Right hindlimb (tissue), 1 donor: ENCODE results near the gene TMEM198.

ENCODE experiments used
- DNase-seq: peaks from one replicate; pipeline ENCODE4 v3.0.0-alpha.2; 2018

TMEM198 gene

GRCh38 chr2:219509780-219510511, 33.9 kb upstream of the TMEM198 start:
- DNase-seq, result peak; percentile 65

GRCh38 chr2:219510512-219511135, 33.2 kb upstream of the TMEM198 start:
- DNase-seq, result no peak

GRCh38 chr2:219511547-219512325, 32.1 kb upstream of the TMEM198 start:
- DNase-seq, result no peak

DNA sequence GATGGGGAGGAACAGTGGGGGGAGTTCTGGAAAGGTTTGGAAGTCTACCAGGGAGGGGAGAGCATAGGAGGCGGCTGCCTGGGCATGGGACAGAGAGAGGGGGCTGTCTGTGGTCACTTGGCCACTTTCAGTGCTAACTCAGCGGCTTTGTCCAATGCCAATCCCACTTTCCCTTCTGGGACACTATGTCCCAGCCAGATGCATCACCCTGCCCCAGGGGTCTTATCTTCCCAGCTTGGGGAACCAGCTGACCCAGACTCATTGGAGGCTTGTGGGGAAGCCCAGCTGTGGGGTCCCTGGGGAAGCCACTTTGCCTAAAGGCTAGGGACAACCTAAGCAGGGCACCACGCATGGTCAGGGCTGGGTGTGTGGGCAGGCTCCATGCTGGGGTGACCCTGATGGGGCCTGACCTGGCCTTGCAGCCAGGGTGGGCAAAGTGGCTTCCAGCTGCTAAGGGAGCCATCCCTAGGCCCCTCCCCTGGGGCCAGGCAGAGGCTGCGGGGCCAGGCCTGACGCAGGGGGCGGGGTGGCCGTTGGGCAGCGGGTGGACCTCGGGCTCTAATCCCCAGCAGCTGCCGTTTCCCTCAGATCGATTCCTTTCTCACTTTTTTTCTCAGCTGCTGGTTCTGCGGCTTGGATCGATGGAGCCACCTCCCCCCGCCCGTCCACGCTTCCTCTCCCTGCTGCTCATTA, 31.2 kb upstream of the TMEM198 start:
- no peak for DNase-seq

GRCh38 chr2:219513787-219514186, 30.0 kb upstream of the TMEM198 start:
- DNase-seq, result no peak

DNA sequence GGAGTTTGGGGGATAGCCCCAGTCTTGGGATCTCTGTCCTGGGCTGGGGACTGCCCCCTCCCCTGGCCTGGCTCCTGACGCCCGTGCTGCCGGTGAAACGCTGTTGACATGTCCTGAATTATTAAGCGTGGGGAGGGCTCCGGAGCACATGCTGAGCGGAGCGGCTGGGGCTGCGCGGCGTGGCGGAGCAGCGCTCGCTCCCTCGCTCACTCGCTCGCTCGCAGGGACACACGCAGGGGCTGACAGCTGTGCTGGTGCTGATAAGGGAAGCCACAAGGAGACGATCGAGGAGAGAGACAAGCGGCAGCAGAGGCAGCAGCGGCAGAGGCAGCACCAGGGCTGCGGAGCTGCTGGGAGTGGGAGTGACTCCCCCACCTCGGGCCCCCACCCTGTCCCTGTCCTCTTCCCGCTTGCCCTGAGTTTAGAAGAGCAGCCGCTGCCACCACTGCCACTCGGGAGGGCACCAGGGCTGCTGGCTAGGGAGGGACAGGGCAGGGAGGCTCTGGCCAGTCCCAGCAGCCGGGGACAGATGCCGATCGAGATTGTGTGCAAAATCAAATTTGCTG, 29.5 kb upstream of the TMEM198 start, which contains the start of gene ASIC4:
TSS of gene ASIC4 (plus strand) at position 287 of the 566 bp plus-strand sequence. CDS start at position 530, 243 bp downstream.
- DNase-seq, result no peak

- DNase-seq, result no peak
Observed at GRCh38 chr2:219514836-219515235, 29.0 kb upstream of the TMEM198 start.

- no peak for DNase-seq
Observed at GRCh38 chr2:219515874-219516629, 27.8 kb upstream of the TMEM198 start.

GRCh38 chr2:219516888-219517287, 26.9 kb upstream of the TMEM198 start:
- no peak for DNase-seq

DNA sequence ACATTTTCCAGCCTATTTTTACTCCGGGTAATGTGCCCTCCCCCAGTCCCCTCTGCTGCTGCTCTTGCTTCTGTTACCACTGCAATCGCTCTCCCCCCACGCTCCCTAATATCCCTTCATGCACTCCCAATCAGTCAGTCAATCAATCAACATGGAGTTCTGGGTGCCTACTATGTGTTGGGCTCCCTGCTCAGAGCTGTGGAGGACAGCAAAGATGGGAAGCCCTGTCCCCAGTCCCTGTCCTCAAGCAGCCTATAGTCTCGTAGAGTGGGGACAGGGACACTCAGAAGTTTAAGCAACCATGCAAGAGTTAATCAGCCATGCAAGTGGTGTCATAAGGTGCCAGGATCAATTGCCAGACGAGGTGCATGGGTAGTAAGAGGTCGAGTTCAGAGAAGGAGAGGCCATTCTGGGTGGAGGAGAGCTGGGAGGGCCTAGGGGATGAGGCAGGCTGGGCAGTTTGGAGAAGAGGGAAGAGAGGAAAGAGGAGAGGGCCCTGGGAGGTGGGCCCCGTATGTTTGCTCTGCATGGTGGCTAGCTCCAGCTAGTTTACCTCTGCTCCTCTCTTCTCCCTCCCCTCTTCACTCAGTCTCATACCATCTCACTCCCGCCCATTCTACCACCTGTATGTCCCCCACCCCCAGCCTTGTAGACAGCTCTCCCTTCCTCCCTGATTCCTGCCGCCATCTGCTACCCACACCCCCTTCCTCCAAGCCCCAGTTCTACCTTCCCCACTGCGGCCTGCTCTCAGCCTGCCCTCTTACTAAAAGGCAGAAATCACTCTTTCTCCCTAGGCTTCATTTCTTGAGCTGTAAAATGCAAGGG, 25.7 kb upstream of the TMEM198 start:
- no peak for DNase-seq

- no peak for DNase-seq
Observed at GRCh38 chr2:219519526-219519916, 24.3 kb upstream of the TMEM198 start.

DNA sequence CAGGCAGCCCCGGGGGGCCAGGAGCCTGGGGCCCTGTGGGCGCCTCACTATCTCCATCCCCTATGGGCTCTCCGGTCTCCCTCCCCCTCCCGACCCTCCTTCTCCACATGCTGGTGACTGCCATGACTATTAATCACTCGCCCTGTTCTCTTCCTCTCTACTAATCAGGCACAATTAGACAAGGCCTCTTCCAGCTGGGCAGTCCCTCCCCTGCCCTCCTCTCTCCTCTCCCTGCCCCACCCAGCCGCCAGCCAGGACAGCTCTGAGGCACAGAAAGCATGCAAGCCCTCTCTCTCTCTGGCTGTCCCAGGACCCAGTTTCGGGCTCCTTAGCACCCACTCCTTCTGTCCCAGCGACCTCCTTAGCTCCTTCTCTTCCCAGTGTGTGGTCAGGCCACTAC, 23.7 kb upstream of the TMEM198 start:
- DNase-seq, result no peak

DNA sequence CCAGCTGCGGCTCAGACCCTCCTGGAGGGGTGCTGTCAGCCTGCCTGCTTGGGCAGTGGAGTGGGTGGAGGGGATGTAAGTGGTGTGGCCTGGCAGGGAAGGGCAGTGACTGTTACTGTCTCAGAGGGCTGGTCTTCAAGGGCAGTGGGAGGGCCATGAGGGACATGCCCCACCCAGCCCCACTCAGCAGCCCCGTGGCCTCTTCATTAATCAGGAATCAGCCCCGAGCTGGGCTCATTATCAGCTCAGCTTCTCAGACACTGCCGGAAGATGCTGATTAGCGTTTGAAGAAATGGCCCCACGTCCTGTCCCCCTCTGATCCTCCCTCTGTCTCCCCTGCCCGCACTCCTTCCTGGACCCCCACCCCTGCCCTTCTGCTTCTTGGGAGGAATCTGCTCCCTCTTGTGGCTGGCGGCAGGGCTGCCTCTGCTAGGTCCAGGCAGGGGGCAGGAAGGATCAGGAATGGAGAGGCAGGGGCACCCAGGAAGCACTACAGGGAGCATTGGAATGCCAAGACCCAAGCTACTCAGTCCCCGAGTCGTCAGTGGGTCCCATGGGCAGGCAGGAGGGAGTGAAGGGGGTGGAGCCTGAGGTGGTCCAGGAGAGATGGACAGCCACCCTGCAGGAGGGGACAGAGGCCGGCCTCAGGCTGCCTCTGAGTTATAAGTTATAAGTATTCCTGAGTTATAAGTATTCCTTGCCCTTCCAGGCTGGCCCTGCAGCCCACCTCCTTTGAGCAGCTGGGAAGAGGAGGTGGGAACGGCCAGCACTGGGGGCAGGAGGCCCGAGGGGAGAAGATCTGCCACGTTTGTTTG, 22.6 kb upstream of the TMEM198 start:
- DNase-seq, result no peak

- DNase-seq, result no peak
Observed at GRCh38 chr2:219522111-219523030, 21.5 kb upstream of the TMEM198 start.

- no peak for DNase-seq
Observed at GRCh38 chr2:219523031-219523671, 20.7 kb upstream of the TMEM198 start.

- DNase-seq, result no peak
Observed at GRCh38 chr2:219524817-219525216, 19.0 kb upstream of the TMEM198 start.

DNA sequence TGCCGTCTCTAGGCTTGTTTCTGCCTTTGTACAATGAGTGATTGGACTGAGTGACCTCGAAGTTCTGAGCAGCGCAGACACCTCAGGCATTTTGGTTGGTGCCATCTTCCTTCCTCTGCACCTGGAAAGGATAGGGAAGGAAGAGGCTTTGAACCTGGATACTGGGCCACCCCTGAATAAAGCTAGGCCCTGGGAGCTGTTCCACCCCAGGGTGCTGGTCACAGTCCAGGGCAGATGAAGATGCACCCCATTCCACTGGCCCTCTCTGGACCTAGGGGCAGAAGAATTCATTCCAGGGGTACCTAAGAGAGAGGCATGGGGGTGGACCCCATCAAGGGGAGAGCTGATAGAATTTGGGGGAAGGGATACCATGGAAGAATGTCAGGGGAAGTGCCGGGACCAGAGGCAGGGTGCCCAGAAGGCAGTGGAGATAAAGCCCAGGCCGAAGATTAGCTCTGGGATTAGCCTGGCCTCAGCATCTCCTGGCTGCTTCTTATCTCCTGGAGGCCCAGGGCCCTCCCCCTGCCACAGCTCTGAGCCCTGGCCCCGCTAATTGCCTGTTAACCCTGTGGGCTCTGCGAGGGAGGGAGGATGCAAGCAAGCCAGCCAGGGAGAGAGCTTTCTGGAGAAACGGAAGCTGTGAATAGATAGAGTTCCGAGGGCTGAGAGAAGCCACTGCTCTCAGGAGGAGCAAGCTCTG, 18.1 kb upstream of the TMEM198 start:
- DNase-seq, result no peak
